Measurements from ENCODE around the gene ARL4C.
A peak's percentile ranks its signal among the peaks of the same experiment; 100 is the strongest.

Gene ARL4C

GRCh38 chr2:234500394-234501006 lies 3.6 kb upstream of the ARL4C start:
- peak; percentile 44 to 53 for DNase-seq (ENCODE audit: low read depth in 2 of 2, low spot score in 1 of 2)

GRCh38 chr2:234497594-234498235 lies 834 bp upstream of the ARL4C start:
- no peak for DNase-seq (ENCODE audit: low read depth in 2 of 2, low spot score in 1 of 2)

GRCh38 chr2:234496055-234496834 lies 636 bp downstream of the ARL4C start:
- DNase-seq (ENCODE audit: low read depth in 2 of 2, low spot score in 1 of 2) = no peak

GRCh38 chr2:234495251-234496054 lies 1.4 kb downstream of the ARL4C start:
- DNase-seq (ENCODE audit: low read depth in 2 of 2, low spot score in 1 of 2) = no peak

- no peak for DNase-seq (ENCODE audit: low read depth in 2 of 2, low spot score in 1 of 2)
Measured at GRCh38 chr2:234494361-234495250, 2.3 kb downstream of the ARL4C start.

GRCh38 chr2:234493796-234494195 lies 3.1 kb downstream of the ARL4C start:
- no peak for DNase-seq (ENCODE audit: low read depth in 2 of 2, low spot score in 1 of 2)

GRCh38 chr2:234492717-234493485 lies 4.0 kb downstream of the ARL4C start:
- no peak for DNase-seq (ENCODE audit: low read depth in 2 of 2, low spot score in 1 of 2)

GRCh38 chr2:234491897-234492296 lies 5.0 kb downstream of the ARL4C start:
- no peak for DNase-seq (ENCODE audit: low read depth in 2 of 2, low spot score in 1 of 2)

- no peak for DNase-seq (ENCODE audit: low read depth in 2 of 2, low spot score in 1 of 2)
Measured at GRCh38 chr2:234491281-234491680, 5.6 kb downstream of the ARL4C start.

- DNase-seq (ENCODE audit: low read depth in 2 of 2, low spot score in 1 of 2) = no peak
Measured at GRCh38 chr2:234490271-234491091, 6.4 kb downstream of the ARL4C start.

- DNase-seq (ENCODE audit: low read depth in 2 of 2, low spot score in 1 of 2) = peak in 1 of 2 donors; percentile 44
Measured at GRCh38 chr2:234488913-234489451, 7.9 kb downstream of the ARL4C start.

- DNase-seq (ENCODE audit: low read depth in 2 of 2, low spot score in 1 of 2) = no peak
Measured at GRCh38 chr2:234488486-234488885, 8.4 kb downstream of the ARL4C start.

- DNase-seq (ENCODE audit: low read depth in 2 of 2, low spot score in 1 of 2) = no peak
Measured at GRCh38 chr2:234487356-234487755, 9.5 kb downstream of the ARL4C start.

GRCh38 chr2:234483568-234484251 lies 13.2 kb downstream of the ARL4C start:
- peak in 1 of 2 donors; percentile 70 for DNase-seq (ENCODE audit: low read depth in 2 of 2, low spot score in 1 of 2)

- DNase-seq (ENCODE audit: low read depth in 2 of 2, low spot score in 1 of 2) = no peak
Measured at GRCh38 chr2:234481301-234481700, 15.6 kb downstream of the ARL4C start.

GRCh38 chr2:234480337-234480736 lies 16.5 kb downstream of the ARL4C start:
- DNase-seq (ENCODE audit: low read depth in 2 of 2, low spot score in 1 of 2) = no peak

GRCh38 chr2:234479465-234479864 lies 17.4 kb downstream of the ARL4C start:
- no peak for DNase-seq (ENCODE audit: low read depth in 2 of 2, low spot score in 1 of 2)

All from stimulated activated CD8-positive, alpha-beta memory T cell treated with anti-CD3 and anti-CD28 coated beads, Interleukin-4, amount 100 ng/mL, for 4 hours (primary cell).